Neural progenitor cell (in vitro differentiated cells): ENCODE results near the gene TVP23A. TPM values are rescaled to one million over a fixed set of nuclear protein-coding genes. Genes with fewer than 3 reads are reported as not detected.

ENCODE experiments used
- DNase-seq: peaks from one replicate; pipeline ENCODE4 v3.0.0-alpha.2; 2016; ENCODE audit warnings: low spot score
- H2AFZ ChIP-seq: fragments of 200-600 bp; sonication (generic); replicated peaks from 2 replicates; pipeline ENCODE4 v1.6.1; 2016; ENCODE audit warnings: antibody characterized with exemption
- H3F3A ChIP-seq: fragments of 200-600 bp; sonication (generic); 2 replicates; pipeline ENCODE4 v1.6.1; 2016; ENCODE audit warnings: antibody characterized with exemption, low read depth
- H3K27ac ChIP-seq: fragments of 200-600 bp; sonication (generic); 2 replicates; pipeline ENCODE4 v1.5.1; 2016; ENCODE audit warnings: mild to moderate bottlenecking
- H3K27me3 ChIP-seq: fragments of 200-600 bp; sonication (generic); 2 replicates; pipeline ENCODE4 v1.6.1; 2016; ENCODE audit warnings: mild to moderate bottlenecking, moderate library complexity
- H3K36me3 ChIP-seq: fragments of 200-600 bp; sonication (generic); 2 replicates; pipeline ENCODE4 v1.5.1; 2016
- H3K4me1 ChIP-seq: fragments of 200-600 bp; sonication (generic); 2 replicates; pipeline ENCODE4 v1.6.1; 2016; ENCODE audit warnings: mixed run types
- H3K4me2 ChIP-seq: fragments of 200-600 bp; sonication (generic); 2 replicates; pipeline ENCODE4 v1.6.1; 2016
- H3K4me3 ChIP-seq: fragments of 200-600 bp; sonication (generic); 2 replicates; pipeline ENCODE4 v1.5.1; 2016
- H3K79me2 ChIP-seq: fragments of 200-600 bp; sonication (generic); 2 replicates; pipeline ENCODE4 v1.6.1; 2016; ENCODE audit warnings: low read depth
- H3K9ac ChIP-seq: fragments of 200-600 bp; sonication (generic); 2 replicates; pipeline ENCODE4 v1.6.1; 2016
- H3K9me3 ChIP-seq: fragments of 200-600 bp; sonication (generic); 2 replicates; pipeline ENCODE4 v1.5.1; 2016; ENCODE audit warnings: low read depth
- H4K20me1 ChIP-seq: fragments of 200-600 bp; sonication (generic); 2 replicates; pipeline ENCODE4 v1.6.1; 2016; ENCODE audit warnings: low read depth
- H3K27ac Mint-ChIP-seq: 3 replicates; pipeline ENCODE4 v1.8.0; 2021; ENCODE audit warnings: mixed read lengths
- H3K27me3 Mint-ChIP-seq: 2 replicates; pipeline ENCODE4 v1.8.0; 2022; ENCODE audit warnings: low read depth, mild to moderate bottlenecking, inconsistent platforms, moderate library complexity, mixed read lengths; ENCODE audit not compliant: insufficient read depth
- H3K36me3 Mint-ChIP-seq: 3 replicates; pipeline ENCODE4 v1.8.0; 2021; ENCODE audit warnings: mixed read lengths
- H3K4me1 Mint-ChIP-seq: 3 replicates; pipeline ENCODE4 v1.8.0; 2021; ENCODE audit warnings: mixed read lengths
- H3K4me3 Mint-ChIP-seq: 3 replicates; pipeline ENCODE4 v1.8.0; 2021; ENCODE audit warnings: mild to moderate bottlenecking, moderate library complexity, mixed read lengths
- H3K9me3 Mint-ChIP-seq: 3 replicates; pipeline ENCODE4 v1.8.0; 2020; ENCODE audit warnings: mixed read lengths
- EZH2 ChIP-seq: fragments of 200-600 bp; sonication (generic); IDR thresholded peaks from 2 replicates; pipeline ENCODE4 v1.6.1; 2017; ENCODE audit warnings: antibody characterized with exemption, mild to moderate bottlenecking, moderate library complexity
- EZH2phosphoT487 ChIP-seq: fragments of 200-600 bp; sonication (generic); IDR thresholded peaks from 2 replicates; pipeline ENCODE4 v1.6.1; 2017; ENCODE audit warnings: antibody characterized with exemption
- total RNA-seq: library from RNA; depleted of rRNA; stranded (reverse); fragments of >200 nt; gene quantifications from 2 replicates; pipeline ENCODE4 v1.2.3, GENCODE V29; 2015; ENCODE audit warnings: low replicate concordance
- TF ChIP-seq, protein P1 (sequence below): fragments of 200-600 bp; sonication (generic); IDR thresholded peaks from 2 replicates; pipeline ENCODE4 v1.5.1; 2017; ENCODE audit warnings: antibody characterized with exemption, mild to moderate bottlenecking

TVP23A gene
- total RNA-seq, 1 donor from 2014 or later: 3.5 TPM

GRCh38 chr16:10776280-10776679 is 42.3 kb downstream of the TVP23A start:
- H3K27me3 ChIP-seq: no peaks in the 10 kb centered on the region
- no peak overlapping the region for H3K27ac ChIP-seq
- H3K9ac ChIP-seq: no peak overlapping the region
- no peaks in the 10 kb centered on the region for H3K9me3 Mint-ChIP-seq
- DNase-seq: no peak
- no peak overlapping the region for H3K4me2 ChIP-seq
- TF ChIP-seq EZH2phosphoT487 (no peak), EZH2 (no peak)
- TF ChIP-seq, protein P1, sequence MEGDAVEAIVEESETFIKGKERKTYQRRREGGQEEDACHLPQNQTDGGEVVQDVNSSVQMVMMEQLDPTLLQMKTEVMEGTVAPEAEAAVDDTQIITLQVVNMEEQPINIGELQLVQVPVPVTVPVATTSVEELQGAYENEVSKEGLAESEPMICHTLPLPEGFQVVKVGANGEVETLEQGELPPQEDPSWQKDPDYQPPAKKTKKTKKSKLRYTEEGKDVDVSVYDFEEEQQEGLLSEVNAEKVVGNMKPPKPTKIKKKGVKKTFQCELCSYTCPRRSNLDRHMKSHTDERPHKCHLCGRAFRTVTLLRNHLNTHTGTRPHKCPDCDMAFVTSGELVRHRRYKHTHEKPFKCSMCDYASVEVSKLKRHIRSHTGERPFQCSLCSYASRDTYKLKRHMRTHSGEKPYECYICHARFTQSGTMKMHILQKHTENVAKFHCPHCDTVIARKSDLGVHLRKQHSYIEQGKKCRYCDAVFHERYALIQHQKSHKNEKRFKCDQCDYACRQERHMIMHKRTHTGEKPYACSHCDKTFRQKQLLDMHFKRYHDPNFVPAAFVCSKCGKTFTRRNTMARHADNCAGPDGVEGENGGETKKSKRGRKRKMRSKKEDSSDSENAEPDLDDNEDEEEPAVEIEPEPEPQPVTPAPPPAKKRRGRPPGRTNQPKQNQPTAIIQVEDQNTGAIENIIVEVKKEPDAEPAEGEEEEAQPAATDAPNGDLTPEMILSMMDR: no peak
- peaks cover 3% of the 10 kb centered on the region for H3K27me3 Mint-ChIP-seq
- no peaks in the 10 kb centered on the region for H3F3A ChIP-seq
- H3K4me3 Mint-ChIP-seq: no peak overlapping the region
- H3K4me1 ChIP-seq: no peaks in the 10 kb centered on the region
- H3K4me1 Mint-ChIP-seq: peaks cover 11% of the 10 kb centered on the region
- H2AFZ ChIP-seq: no peak overlapping the region
- H4K20me1 ChIP-seq: no peaks in the 10 kb centered on the region
- H3K27ac Mint-ChIP-seq: no peak overlapping the region
- H3K79me2 ChIP-seq: no peaks in the 10 kb centered on the region
- H3K36me3 Mint-ChIP-seq: no peaks in the 10 kb centered on the region
- no peaks in the 10 kb centered on the region for H3K36me3 ChIP-seq
- no peak overlapping the region for H3K4me3 ChIP-seq
- no peaks in the 10 kb centered on the region for H3K9me3 ChIP-seq

DNA sequence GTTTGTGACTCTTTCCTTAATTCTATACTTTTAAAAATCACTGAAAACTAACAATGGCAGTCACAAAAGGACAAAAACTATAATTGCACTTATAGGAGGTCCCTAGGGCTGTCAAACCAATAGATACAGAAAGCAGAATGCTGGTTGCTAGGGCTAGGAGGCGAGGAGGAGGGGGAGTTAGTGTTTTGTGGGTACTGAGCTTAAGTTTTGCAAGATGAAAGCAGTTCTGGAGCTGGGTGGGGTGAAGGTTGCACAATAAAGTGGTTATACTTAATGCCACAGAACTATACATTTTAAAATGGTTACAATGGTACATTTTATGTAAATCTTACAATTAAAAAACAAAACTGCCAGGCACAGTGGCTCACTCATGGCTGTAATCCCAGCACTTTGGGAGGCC is 47.7 kb downstream of the TVP23A start:
- Mint-ChIP-seq H3K36me3 (peaks cover 12% of the 10 kb centered on the region), H3K4me1 (peaks cover 2% of the 10 kb centered on the region), H3K27ac (no peak overlapping the region), H3K27me3 (peaks cover 3% of the 10 kb centered on the region), H3K4me3 (no peak overlapping the region), H3K9me3 (no peaks in the 10 kb centered on the region)
- Histone ChIP-seq H3K4me3 (no peak overlapping the region), H3K79me2 (no peaks in the 10 kb centered on the region), H3K4me2 (no peak overlapping the region), H3K9ac (no peak overlapping the region), H3K27ac (no peak overlapping the region), H3K27me3 (no peaks in the 10 kb centered on the region), H4K20me1 (no peaks in the 10 kb centered on the region), H3K4me1 (no peaks in the 10 kb centered on the region), H3F3A (no peaks in the 10 kb centered on the region), H2AFZ (no peak overlapping the region), H3K36me3 (no peaks in the 10 kb centered on the region), H3K9me3 (no peaks in the 10 kb centered on the region)
- DNase-seq: no peak
- TF ChIP-seq EZH2 (no peak), EZH2phosphoT487 (no peak)
- TF ChIP-seq, protein P1: no peak

- peaks cover 16% of the 10 kb centered on the region for H3K36me3 Mint-ChIP-seq
These were observed 49.2 kb downstream of the TVP23A start for GRCh38 chr16:10769381-10769780.

More at GRCh38 chr16:10769381-10769780, 49.2 kb downstream of the TVP23A start:
- H3K4me1 Mint-ChIP-seq: peaks cover 2% of the 10 kb centered on the region
- H3K4me3 ChIP-seq: no peak overlapping the region
- no peak for DNase-seq
- H3K4me2 ChIP-seq: no peak overlapping the region
- H3K27ac ChIP-seq: no peak overlapping the region
- H3K9me3 Mint-ChIP-seq: no peaks in the 10 kb centered on the region
- no peaks in the 10 kb centered on the region for H3K36me3 ChIP-seq
- H2AFZ ChIP-seq: no peak overlapping the region
- no peaks in the 10 kb centered on the region for H3K9me3 ChIP-seq
- H3K27ac Mint-ChIP-seq: no peak overlapping the region
- no peaks in the 10 kb centered on the region for H3K79me2 ChIP-seq
- H3K27me3 ChIP-seq: no peaks in the 10 kb centered on the region
- H3K27me3 Mint-ChIP-seq: no peaks in the 10 kb centered on the region
- H3K4me1 ChIP-seq: no peaks in the 10 kb centered on the region
- no peaks in the 10 kb centered on the region for H4K20me1 ChIP-seq
- no peaks in the 10 kb centered on the region for H3F3A ChIP-seq
- TF ChIP-seq, protein P1: no peak
- TF ChIP-seq EZH2phosphoT487 (no peak), EZH2 (no peak)
- no peak overlapping the region for H3K4me3 Mint-ChIP-seq
- H3K9ac ChIP-seq: no peak overlapping the region
